Measurements from ENCODE around the gene SPAG17. TPM values are rescaled to one million over a fixed set of nuclear protein-coding genes. Genes with fewer than 3 reads are reported as not detected.

The SPAG17 gene
- total RNA-seq, 2 experiments from 2014 or later, result not detected

DNA sequence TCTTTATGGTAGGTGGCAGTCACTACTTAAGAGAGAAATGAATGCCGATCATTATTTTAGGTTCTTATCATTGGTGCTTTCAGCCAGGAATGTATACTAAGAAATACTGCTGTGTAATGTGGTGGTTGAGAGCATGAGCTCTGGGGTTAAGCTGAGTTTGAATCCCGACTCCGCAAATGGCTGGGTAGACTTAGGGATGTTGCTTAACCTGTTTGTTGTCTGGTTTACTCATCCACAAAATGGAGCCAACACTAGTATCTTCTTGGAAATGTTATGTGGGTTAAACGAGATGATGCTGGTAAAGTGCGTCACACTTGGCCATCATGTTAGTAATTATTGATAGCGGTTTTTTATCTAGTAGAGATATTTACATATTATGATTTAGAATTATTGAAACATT, 171.7 kb downstream of the SPAG17 start:
- no peak overlapping the region for H3K27ac Mint-ChIP-seq
- no peak for TF ChIP-seq CTCF (IDR thresholded peaks at IDR 0.05)
- H3K36me3 ChIP-seq (ENCODE audit: insufficient read depth, low read length), result no peaks in the 10 kb centered on the region
- H3K9me3 Mint-ChIP-seq, result no peaks in the 10 kb centered on the region
- H3K4me3 ChIP-seq (ENCODE audit: low read length), result no peak overlapping the region
- DNase-seq (no peak), ATAC-seq (ENCODE audit: poor library complexity) (no peak)
- ChIA-PET CTCF (no interaction called here), POLR2A (no interaction called here)
- intact Hi-C loops (cut with DNase I, micrococcal nuclease), result no loop called here
- H3K36me3 Mint-ChIP-seq (ENCODE audit: low read depth), result no peaks in the 10 kb centered on the region
- no peaks in the 10 kb centered on the region for H3K4me1 Mint-ChIP-seq (ENCODE audit: low read depth)
- H3K9me3 ChIP-seq (ENCODE audit: control insufficient read depth in 1 of 2, insufficient read depth in 1 of 2, low read length in 2 of 2), result no peaks in the 10 kb centered on the region
- H3K4me3 Mint-ChIP-seq, result no peak overlapping the region
- peaks cover 35% of the 10 kb centered on the region for H3K27me3 Mint-ChIP-seq
- no peaks in the 10 kb centered on the region for H3K27me3 ChIP-seq (ENCODE audit: control insufficient read depth in 1 of 2, insufficient read depth in 2 of 2, low read length in 2 of 2)
- no peaks in the 10 kb centered on the region for H3K4me1 ChIP-seq (ENCODE audit: insufficient read depth, low read length)
- H3K27ac ChIP-seq (ENCODE audit: low read depth in 1 of 2, low read length in 2 of 2), result no peak overlapping the region

DNA sequence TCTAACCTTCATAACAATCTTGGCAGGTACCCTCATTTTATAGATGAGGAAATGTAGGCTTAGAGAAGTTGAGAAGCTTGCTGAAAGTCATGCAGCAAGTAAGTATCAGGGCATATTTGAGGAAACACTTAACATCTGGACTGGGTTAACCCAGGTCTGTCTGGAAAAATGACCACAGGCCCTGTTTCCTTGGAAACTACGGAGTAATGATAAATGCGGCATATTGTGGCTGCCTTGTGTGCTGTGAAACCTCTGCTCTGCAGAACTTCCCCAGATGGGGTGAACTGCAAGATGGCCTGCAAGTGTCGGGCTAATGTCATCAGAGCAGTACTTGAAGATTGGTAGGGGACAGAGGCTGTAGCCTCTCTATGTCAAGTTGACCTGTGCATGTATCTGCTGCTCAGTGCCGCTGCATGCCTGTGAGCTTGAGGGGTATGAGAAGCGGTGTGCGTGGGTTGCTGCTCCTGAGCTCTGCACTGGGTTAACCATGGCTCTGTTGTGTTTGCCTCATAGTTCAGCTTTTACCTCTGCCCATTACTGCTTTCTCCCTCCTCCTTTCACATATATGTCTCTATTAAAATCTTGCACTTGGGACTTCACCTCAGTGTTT, 172.4 kb downstream of the SPAG17 start:
- no peaks in the 10 kb centered on the region for H3K4me1 ChIP-seq (ENCODE audit: insufficient read depth, low read length)
- peaks cover 35% of the 10 kb centered on the region for H3K27me3 Mint-ChIP-seq
- no peaks in the 10 kb centered on the region for H3K9me3 ChIP-seq (ENCODE audit: control insufficient read depth in 1 of 2, insufficient read depth in 1 of 2, low read length in 2 of 2)

GRCh38 chr1:118008011-118008410, 177.0 kb downstream of the SPAG17 start:
- ChIA-PET POLR2A (no interaction called here), CTCF (no interaction called here)
- Mint-ChIP-seq H3K9me3 (no peaks in the 10 kb centered on the region), H3K4me1 (ENCODE audit: low read depth) (no peaks in the 10 kb centered on the region), H3K27ac (no peak overlapping the region), H3K27me3 (peaks cover 31% of the 10 kb centered on the region), H3K4me3 (no peak overlapping the region), H3K36me3 (ENCODE audit: low read depth) (no peaks in the 10 kb centered on the region)
- Histone ChIP-seq H3K9me3 (ENCODE audit: control insufficient read depth in 1 of 2, insufficient read depth in 1 of 2, low read length in 2 of 2) (peaks cover 0 to 7% of the 10 kb centered on the region in 2 experiments), H3K4me3 (ENCODE audit: low read length) (no peak overlapping the region), H3K4me1 (ENCODE audit: insufficient read depth, low read length) (no peaks in the 10 kb centered on the region), H3K27ac (ENCODE audit: low read depth in 1 of 2, low read length in 2 of 2) (no peak overlapping the region), H3K36me3 (ENCODE audit: insufficient read depth, low read length) (no peaks in the 10 kb centered on the region), H3K27me3 (ENCODE audit: control insufficient read depth in 1 of 2, insufficient read depth in 2 of 2, low read length in 2 of 2) (peaks cover 0 to 7% of the 10 kb centered on the region in 2 experiments)
- intact Hi-C loops (cut with DNase I, micrococcal nuclease), result no loop called here
- DNase-seq (no peak), ATAC-seq (ENCODE audit: poor library complexity) (no peak)
- TF ChIP-seq CTCF (IDR thresholded peaks at IDR 0.05), result no peak

More for the DNA sequence above, 172.4 kb downstream of the SPAG17 start:
- Histone ChIP-seq H3K36me3 (ENCODE audit: insufficient read depth, low read length) (no peaks in the 10 kb centered on the region), H3K4me3 (ENCODE audit: low read length) (no peak overlapping the region), H3K27me3 (ENCODE audit: control insufficient read depth in 1 of 2, insufficient read depth in 2 of 2, low read length in 2 of 2) (peaks cover 0 to 4% of the 10 kb centered on the region in 2 experiments), H3K27ac (ENCODE audit: low read depth in 1 of 2, low read length in 2 of 2) (no peak overlapping the region)
- DNase-seq, result no peak
- ChIA-PET CTCF (no interaction called here), POLR2A (no interaction called here)
- intact Hi-C loops (cut with DNase I, micrococcal nuclease), result no loop called here
- H3K27ac Mint-ChIP-seq, result no peak overlapping the region
- H3K4me3 Mint-ChIP-seq, result no peak overlapping the region
- ATAC-seq (ENCODE audit: poor library complexity), result no peak
- no peaks in the 10 kb centered on the region for H3K9me3 Mint-ChIP-seq
- H3K4me1 Mint-ChIP-seq (ENCODE audit: low read depth), result no peaks in the 10 kb centered on the region
- no peaks in the 10 kb centered on the region for H3K36me3 Mint-ChIP-seq (ENCODE audit: low read depth)
- TF ChIP-seq CTCF (IDR thresholded peaks at IDR 0.05), result no peak

Measured in CD4-positive, alpha-beta T cell (primary cell).